Midbrain (tissue), 1 donor: Measurements from ENCODE around the gene CCNYL1.
"Not testable (repeated sequence)": the region's sequence is repeated elsewhere in the genome, so short reads cannot be mapped to it uniquely, and the experiment has no call there.

Source experiments
- DNase-seq: peaks from one replicate; lab custom pipeline; 2025; lab: John Stamatoyannopoulos, UW

CCNYL1 gene

DNA sequence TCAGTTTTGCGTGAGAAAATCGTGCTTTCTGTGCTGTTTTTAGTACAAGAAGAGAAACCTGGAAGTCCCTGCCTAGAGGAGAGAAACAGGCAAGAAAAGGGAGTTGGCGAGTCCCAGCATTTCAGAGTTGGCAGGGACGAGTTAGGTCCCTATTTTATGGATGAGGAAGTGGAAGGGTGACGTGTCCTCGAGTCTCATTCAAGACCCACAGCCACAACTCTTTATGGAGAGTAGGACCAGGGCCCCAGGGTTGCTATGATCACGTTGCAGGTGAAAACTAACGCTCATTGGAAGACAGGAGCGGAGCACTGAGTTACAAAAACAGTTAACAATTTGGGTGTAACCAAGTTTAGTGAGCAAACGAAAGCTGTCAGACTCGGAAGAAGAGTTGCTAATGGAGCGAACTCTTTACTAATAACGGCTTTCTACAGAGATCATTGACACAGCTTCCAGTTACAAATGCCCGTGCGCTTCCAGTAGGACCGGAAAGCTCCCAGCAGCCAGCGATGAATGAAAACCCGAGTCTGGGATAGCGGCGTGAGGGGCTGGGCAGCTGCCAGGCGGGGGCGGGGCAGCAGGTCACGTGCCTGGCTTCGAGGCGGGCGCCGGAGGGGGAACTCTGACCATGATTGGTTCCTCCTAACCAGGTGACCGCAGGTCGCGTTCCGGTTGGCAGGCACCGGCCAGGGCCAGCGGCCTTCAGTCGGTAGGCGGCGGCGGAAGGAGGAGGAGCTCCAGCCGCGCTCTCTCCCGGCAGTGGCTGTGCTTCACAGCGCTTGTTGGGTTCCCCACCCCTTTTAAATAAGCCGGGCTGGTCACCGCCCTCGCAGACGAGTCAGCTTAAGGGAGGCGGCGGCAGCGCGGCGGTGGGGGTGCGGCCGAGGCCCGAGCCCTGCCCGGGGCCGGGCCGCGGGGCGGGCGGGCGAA, at the start of gene CCNYL1:
TSS of gene CCNYL1 (plus strand) at position 827 of the 927 bp plus-strand sequence. CDS start 257 bp downstream, outside the sequence.
- DNase-seq = peak; percentile 98

DNA sequence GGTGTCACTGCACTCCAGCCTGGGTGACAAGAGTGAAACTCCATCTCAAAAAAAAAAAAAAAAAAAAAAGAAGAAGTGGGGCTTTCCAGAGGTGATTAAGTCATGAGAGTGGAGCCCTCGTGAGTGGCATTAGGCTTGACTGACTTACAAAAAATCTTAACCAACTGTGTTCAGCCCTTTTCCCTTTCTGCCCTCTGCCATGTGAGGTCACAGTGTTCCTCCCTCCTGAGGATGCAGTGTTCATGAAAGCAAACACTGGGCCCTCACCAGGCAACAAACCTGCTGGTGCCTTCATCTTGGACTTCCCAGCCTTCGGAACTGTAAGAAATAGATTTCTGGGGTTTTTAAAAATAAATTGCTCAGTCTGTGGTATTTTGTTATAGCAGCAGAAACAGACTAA, 49.2 kb upstream of the CCNYL1 start:
- DNase-seq = no peak

DNA sequence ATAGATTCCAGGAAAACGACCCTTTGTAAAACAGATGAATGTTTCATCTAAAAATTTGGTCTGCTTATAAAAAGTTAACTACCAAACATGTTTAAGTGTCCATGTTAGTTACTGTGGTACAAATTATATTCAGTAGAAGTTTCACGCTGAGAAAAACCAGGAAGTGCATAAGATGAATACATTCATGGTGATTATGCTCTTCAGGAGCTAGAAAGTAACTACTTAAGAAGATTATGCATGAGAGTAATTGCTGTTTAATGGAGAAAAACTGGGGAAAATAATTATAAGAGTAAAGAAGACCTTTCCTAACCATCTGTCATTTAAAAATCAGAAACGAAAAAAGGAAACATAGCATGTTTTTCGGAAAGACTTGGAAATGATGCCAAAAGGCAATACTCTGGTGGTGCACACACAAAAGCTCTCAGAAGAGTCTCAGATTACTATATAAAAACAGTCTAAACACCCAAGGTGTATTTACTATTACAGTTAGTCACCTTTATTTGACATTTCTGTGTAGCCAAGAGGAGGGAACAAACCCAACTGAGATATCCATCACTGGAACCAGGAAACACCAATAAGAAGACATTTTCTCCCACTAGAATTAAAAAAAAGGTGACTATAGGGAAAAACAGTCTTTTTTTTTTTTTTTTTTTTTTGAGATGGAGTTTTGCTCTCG, 47.4 kb upstream of the CCNYL1 start:
- DNase-seq = no peak

DNA sequence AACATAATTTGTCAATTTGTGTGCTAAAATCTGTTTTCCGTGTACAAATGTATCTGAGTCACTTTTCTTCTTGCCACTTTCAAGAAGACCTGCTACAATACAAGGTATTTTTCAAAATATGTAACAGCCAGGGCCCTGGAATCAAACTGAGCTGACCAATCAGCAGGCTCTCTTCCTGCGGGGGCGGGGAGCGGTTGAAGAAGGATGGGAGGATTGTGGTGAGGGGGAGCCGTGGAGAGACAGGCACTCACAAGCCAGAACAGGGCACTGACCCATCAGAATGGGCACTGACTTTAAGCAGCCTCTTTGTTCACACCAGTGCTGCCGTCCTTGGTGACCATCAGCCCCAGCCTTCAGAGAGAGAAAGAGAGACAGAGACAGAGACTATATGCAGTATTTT, 40.6 kb upstream of the CCNYL1 start:
- no peak for DNase-seq

DNA sequence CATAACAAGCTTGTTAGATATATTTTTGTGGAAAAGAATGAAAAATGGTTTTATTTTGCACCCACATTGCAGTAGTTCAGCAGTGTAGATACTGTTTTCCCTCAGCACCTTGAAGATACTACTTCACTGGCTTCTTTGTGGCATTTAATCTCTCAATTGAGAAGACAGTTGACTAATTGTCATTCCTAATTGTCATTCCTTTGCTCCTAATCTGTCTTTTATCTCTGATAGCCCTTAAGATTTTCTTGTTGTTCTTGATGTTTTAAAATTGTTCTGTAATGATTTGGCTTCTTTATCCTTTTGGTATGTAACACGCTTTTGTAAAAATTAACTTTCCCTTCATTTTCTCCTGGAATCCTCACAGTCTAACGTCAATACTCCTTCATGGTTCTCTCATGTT, 38.0 kb upstream of the CCNYL1 start:
- no peak for DNase-seq

DNA sequence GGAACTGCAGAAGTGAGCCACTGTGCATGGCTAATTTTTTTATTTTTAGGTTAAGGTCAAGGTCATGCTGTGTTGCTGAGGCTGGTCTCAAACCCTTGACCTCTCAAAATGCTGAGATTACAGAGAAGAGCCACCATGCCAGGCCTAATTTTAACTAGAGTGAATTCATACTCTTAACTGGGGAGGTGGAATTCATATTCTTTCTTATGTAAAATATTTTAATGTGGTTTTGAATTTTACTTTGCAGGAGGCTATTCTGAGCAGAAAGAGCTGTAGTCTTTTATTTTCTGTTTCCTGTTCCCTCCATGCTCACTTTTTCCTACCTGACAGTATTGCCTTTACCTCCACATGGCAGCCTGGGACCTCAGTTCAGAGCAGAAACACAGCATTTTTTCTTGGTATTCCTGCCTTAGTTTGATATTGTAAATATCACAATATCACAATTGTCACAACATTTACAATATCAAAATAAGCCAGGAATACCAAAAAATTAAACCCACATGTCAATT, 37.1 kb upstream of the CCNYL1 start:
- DNase-seq = no peak

DNA sequence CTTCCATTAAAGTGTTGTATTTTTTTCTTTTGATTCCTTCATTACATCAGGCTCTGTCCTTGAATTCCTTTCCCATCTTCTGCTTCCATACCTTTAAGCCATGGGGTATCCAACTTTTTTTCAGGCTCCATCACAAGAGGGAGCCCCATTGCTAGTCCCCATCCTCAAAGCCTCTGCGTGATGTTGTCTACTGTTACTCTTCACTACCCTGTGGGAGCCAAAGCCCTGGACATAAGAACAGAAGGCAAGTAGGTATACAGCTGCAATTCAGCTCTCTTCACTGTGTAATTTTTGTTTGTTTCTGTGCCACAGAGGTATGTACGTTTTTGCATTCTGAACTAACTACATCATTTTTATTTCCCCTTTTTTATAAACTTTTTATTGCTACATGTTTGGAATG, 36.6 kb upstream of the CCNYL1 start:
- no peak for DNase-seq

DNA sequence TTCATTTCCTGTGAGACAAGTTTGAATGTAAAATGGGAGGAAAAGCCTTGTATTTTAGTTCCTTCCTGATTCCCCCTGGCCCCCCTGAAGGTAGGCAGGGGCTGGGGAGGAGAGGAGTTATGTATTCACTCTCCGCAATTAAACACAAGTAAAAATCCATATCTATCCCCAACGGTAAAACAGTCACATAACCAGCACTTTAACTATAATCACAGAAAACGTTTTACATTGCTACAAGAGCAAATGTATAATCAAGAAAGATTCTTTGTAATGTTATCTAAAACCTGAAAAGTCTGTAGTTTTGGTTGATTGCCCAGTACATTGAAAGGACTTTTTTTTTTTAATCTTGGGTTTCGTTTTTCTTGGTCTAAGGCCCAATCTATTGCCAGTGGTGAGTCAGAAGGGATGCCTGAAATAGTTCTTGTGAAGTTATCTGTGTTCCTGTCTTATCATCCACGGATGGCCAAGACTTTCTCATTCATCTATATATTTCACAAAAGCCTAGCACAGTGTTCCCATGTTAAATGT, 34.5 kb upstream of the CCNYL1 start:
- DNase-seq = no peak

DNA sequence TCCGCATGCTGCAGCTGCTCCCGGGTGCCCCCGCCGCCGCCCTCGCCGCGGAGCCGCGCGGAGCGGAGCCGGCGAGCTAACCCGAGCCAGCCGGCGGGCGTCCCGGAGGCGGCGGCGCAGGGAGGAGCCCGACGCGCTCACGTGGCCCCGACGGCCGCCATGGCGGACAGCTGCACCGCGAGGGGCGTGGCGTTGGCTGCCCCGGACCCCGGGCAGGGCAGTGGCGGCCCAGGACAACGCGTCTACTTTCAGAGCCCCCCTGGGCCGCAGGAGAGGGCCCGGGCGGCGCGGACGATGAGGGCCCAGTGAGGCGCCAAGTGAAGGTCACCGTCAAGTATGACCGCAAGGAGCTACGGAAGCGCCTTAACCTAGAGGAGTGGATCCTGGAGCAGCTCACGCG, 30.0 kb upstream of the CCNYL1 start:
- no peak for DNase-seq

DNA sequence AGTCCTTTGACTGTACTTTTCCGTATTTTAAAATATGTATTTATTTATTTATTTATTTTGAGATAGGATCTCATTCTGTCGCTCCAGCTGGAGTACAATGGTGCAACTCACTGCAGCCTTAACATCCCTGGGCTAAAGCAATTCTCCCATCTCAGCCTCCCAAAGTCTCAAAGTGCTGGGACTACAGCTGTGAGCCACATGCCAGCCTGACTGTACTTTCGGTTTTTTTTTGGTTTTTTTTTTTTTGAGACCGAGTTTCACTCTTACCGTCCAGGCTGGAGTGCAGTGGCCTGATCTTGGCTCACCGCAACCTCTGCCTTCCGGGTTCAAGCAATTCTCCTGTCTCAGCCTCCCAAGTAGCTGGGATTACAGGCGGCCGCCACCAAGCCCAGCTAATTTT, 28.9 kb upstream of the CCNYL1 start:
- no peak for DNase-seq

DNA sequence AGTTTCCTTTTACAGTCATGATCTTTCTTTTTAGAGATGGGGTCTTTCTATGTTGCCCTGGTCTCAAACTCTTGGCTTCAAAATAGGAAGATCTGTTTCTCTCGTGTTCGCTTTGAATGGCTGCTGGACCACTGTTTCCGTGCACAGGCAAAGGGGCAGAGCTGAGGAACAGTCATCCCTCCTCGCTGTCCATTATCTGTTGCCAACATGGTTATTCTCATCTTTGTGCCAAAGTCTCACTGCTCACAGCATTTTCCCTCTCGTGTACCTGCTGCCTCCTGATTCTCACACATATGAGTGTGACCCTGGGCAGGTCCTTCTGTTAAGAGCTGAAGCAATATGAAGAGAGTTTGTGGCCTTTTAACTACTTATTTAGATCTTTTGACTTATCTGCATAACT, 28.0 kb upstream of the CCNYL1 start:
- DNase-seq = no peak

DNA sequence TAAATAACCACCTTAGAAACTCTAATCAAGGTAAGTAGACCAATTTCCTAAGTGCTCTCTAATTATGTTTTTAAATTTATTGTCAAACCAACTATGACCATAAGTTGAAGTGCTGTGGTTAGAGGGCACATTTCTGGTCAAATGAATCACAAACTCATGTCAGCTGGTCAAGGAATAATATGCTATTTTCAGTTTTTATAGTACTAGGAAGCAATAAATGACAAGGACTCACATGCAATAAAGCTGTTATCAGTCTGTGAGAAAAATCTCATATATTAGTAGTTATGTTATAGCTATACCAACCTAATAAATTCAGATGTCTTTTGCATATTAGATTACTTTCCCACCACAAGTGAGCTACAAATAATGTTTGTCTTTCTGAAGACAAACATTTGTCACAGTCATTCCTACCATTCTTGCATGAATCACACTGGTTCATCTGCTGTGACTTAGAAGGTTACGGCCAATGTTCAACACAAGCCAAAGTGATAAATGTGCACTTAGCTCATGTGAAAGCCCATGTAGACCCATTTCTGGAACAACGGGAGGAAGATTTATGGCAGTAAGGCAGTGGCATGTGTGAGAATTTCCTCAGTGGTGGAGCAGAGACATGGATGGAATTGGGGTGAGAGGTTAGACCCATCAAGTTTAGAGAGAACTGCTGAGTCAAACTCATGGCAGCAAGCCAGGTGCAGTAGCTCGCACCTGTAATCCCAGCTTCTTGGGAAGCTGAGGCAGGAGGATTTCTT, 27.4 kb upstream of the CCNYL1 start:
- DNase-seq = no peak

DNA sequence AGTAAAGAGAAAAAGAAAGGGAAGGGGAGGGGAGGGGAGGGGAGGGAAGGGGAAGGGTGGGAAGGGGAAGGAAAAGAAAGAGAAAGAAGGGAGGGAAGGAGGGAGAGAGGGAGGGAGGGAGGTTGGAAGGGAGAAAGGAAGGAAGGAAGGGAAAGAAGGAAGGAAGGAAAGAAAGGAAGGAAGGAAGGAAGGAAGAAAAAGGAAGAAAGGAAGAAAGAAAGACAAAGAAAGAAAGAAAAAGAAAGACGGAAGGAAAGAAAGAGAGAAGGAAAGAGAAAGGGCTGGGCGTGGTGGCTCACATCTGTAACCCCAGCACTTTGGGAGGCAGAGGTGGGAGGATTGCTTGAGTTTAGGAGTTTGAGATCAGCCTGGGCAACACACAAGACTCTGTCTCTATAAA, 24.6 kb upstream of the CCNYL1 start:
- no peak for DNase-seq

DNA sequence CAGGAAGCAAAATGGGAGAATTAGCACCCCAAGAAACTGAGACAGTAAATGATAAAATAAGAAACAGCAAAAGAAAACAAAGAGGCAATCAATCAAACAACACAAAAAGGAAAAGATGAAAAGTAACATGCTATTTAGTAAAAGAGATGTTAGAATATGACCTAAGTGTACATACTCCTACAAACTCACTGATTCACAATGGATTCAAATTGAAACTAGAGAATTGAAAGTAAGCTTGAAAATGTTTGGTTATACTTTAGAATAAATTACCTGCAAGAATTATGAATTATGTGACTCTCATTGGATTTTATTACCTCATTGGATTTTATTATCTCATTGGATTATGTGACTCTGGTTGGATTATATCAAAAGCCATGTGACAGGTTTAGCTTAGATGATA, 22.8 kb upstream of the CCNYL1 start:
- DNase-seq = no peak

DNA sequence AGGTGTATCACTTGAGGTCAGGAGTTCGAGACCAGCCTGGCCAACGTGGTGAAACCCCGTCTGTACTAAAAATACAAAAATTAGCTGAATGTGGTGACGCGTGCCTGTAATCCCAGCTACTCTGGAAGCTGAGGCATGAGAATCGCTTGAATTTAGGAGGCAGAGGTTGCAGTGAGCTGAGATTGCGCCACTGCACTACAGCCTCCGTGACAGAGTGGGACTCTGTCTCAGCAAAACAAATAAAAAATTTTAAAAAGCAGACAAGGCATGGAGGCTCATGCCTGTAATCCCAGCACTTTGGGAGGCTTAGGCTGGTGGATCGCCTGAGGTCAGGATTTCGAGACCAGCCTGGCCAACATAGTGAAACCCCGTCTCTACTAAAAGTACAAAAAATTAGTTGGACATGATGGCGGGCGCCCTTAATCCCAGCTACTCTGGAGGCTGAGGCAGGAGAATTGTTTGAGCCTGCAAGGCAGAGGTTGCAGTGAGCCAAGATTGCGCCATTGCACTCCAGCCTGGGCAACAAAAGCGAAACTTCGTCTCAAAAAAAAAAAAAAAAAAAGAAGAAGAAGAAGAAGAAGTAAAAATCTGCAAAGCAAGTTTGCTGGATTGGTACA, 20.5 kb upstream of the CCNYL1 start:
- not testable (repeated sequence) for DNase-seq

DNA sequence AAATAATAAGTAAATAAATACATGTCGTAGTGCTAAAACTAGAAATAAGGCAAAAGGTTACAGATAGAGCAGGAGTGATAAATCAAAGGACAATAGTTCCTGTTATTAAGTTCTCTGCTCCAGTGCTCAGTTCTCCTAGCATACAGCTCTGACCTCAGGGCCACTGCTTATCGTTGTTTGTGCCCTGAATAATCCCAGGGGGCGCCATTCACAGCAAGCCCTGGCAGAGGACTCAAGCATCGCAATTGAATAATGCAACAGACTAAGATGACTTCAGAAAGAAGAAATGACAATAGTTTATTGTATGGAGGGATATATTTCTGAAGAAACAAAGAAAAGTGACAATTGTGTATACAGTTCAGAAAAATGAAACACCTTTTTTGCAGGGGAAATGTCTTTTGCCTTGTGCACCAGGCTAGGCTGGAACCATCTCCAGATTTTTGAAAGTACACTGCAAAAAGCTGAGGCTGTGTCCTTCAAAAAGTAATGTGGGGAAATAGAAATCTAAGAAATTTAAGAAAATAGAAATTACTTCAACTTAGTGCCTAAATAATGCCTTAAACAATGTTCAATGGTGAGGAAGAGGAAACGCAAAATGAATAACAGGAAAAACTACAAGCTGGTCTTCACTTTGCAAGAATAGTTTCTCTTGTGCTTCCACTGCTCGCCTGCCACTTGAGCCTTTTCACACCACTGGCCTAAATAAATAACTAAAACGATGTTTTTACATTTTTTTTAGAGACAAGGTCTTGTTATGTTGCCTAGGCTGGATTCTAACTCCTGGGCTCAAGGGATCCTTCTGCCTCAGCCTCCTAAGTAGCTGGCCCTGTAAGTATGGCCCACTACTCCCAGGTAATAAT, 19.0 kb upstream of the CCNYL1 start:
- DNase-seq = peak; percentile 33

DNA sequence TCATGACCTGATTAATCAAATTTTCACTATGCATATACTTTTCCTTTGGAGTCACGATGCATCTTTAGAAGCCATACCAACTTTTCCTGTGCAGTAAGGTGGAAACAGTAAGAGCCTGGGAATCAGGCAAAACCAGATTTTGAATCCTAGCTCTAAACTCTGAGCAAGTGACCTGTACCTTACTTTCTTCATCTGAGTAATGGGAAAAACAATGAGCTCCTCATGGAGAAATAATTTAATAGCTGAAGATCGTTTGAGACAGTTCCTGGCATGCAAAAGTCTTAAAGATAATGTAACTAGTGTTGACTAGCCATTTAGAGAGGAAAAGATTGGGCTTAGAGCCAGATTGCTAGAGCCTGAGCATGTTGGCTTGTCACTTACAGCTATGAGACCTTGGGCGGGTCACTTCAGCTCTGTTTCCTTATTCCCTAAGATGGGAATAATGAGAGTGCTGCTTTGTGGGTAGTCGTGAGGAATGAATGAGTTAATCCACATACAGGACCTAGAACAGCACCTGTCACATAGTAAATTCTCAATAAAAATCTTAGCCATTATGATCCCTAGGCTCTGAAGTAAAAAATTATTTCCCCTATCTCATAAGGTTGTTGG, 17.7 kb upstream of the CCNYL1 start:
- no peak for DNase-seq

DNA sequence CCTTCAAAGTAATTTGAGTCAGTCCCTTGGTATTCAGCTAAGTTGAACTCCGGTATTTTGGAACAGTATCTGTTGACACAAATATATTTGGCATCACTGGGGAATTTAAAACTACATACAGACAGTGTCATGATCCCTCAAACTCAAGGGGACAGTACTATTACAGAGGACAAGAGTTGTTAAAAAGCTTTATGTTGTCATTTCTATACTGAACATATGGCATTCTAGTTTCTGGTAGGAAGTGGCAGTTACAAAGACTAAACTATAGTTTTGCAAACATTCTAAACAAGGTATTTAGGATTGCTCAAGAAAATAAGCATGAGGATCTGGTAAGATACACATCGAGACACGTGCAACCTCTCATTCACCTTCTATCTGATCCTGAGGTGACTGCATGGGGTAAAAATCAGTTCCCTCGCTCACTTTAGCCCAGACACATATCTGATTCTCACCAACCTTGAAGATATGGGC, 16.6 kb upstream of the CCNYL1 start:
- DNase-seq = no peak

DNA sequence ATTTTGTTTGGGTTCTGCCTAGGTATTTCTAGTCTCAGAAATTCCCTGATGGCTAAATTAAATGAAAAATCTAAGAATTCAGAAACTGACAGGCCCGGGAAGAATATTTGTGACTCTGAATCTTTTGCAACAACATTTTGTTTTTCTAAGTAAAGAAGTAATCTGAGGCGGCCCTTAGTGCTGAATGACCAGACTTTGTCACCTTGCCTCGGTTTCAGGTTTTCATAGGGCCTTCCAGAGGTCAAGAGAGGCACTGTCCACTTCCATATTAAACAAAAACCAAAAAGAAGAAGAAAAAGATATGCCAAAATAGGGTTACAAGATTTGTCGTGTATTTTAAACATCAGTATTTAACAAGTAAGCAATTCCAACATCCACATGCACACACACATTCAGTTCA, 16.1 kb upstream of the CCNYL1 start:
- no peak for DNase-seq

DNA sequence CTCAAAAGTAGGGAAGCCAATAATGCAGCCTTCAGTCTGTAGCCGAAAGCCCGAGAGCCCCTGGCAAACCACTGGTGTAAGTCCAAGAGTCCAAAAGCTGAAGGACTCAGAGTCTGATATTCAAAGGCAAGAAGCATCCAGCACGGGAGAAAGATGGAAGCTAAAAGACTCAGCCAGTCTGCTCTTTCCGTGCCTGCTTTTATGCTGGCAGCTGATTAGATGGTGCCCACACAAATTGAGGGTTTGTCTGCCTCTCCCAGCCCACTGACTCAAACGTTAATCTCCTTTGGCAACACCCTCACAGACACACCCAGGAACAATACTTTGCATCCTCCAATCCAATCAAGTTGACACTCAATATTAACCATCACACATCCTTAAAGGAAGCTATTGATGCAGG, 14.5 kb upstream of the CCNYL1 start:
- DNase-seq = not testable (repeated sequence)
